ENCODE results near the gene ARRDC1.

ARRDC1 gene

DNA sequence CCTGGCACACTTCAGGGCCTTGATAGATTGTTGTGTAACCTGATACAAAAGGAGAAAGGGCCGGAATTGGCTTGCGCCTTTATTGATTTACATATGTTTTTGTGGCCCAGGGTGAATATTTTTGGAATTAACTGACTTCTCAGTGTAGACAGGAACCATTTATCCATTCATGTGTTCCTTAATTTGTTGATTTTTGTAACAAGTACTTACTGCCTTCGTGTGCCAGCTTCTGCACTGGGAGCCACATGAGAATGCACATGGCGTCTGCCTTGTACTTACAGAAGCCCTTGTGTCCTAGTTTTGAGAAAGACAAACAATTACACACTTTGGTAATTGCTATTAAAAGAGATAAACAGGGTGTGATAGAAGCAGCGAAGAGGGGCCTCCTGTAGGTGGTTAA is 39.7 kb downstream of the ARRDC1 start:
- Histone ChIP-seq H3K9me2 (ENCODE audit: low read depth, low read length) (no peaks in the 10 kb centered on the region), H3K79me2 (ENCODE audit: insufficient read depth, low read length) (peaks cover 84% of the 10 kb centered on the region), H2AFZ (ENCODE audit: low read length) (no peak overlapping the region), H3K4me3 (ENCODE audit: low read depth, low read length, poor library complexity, severe bottlenecking) (no peak overlapping the region), H3F3A (ENCODE audit: insufficient read depth, low read length) (no peaks in the 10 kb centered on the region), H3K9ac (ENCODE audit: low read length) (no peak overlapping the region), H3K36me3 (ENCODE audit: insufficient read depth, low read length) (peaks cover 57% of the 10 kb centered on the region), H3K9me3 (ENCODE audit: low read length) (no peaks in the 10 kb centered on the region), H4K20me1 (ENCODE audit: insufficient read depth, low read length) (no peaks in the 10 kb centered on the region), H3K27ac (ENCODE audit: low read depth, low read length, poor library complexity, severe bottlenecking) (no peak overlapping the region), H3K27me3 (ENCODE audit: insufficient read depth, low read length) (no peaks in the 10 kb centered on the region), H3K4me1 (ENCODE audit: insufficient read depth, low read length, severe bottlenecking) (peaks cover 13% of the 10 kb centered on the region), H3K4me2 (ENCODE audit: low read length) (no peak overlapping the region)
- TF ChIP-seq CTCF (IDR thresholded peaks at IDR 0.05; ENCODE audit: low read length) (no peak), EZH2 (IDR thresholded peaks at IDR 0.05; ENCODE audit: borderline replicate concordance, low read length) (no peak)

DNA sequence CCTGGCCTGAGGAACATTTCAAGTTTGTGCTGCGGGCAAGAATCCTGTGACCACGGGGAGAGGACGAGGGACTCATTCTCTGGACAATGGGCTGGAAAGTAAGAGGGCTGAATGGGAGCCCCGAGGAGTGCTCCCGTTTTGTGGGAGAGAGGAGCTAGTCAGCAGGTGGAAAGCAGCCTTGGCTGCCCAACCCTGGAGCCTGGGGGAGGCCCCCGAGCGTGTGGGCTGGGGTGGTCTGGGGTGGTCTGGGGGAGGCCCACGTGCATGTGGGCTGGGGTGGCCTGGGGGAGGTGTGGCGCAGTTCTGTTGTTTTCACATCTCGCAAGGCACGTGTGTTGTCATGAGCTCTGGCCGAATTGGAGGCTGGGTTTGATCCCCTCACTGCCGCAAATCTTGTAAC is 40.9 kb downstream of the ARRDC1 start:
- H3F3A ChIP-seq (ENCODE audit: insufficient read depth, low read length): no peaks in the 10 kb centered on the region
- H4K20me1 ChIP-seq (ENCODE audit: insufficient read depth, low read length): no peaks in the 10 kb centered on the region
- H3K27me3 ChIP-seq (ENCODE audit: insufficient read depth, low read length): no peaks in the 10 kb centered on the region
- H3K27ac ChIP-seq (ENCODE audit: low read depth, low read length, poor library complexity, severe bottlenecking): no peak overlapping the region
- peaks cover 80% of the 10 kb centered on the region for H3K79me2 ChIP-seq (ENCODE audit: insufficient read depth, low read length)
- TF ChIP-seq CTCF (IDR thresholded peaks at IDR 0.05; ENCODE audit: low read length): no peak
- TF ChIP-seq EZH2 (IDR thresholded peaks at IDR 0.05; ENCODE audit: borderline replicate concordance, low read length): no peak
- H2AFZ ChIP-seq (ENCODE audit: low read length): no peak overlapping the region
- no peaks in the 10 kb centered on the region for H3K9me2 ChIP-seq (ENCODE audit: low read depth, low read length)
- peaks cover 61% of the 10 kb centered on the region for H3K36me3 ChIP-seq (ENCODE audit: insufficient read depth, low read length)
- H3K4me2 ChIP-seq (ENCODE audit: low read length): no peak overlapping the region
- H3K9me3 ChIP-seq (ENCODE audit: low read length): no peaks in the 10 kb centered on the region
- H3K9ac ChIP-seq (ENCODE audit: low read length): no peak overlapping the region
- H3K4me3 ChIP-seq (ENCODE audit: low read depth, low read length, poor library complexity, severe bottlenecking): no peak overlapping the region
- peaks cover 20% of the 10 kb centered on the region for H3K4me1 ChIP-seq (ENCODE audit: insufficient read depth, low read length, severe bottlenecking)

GRCh38 chr9:137647096-137647714 is 41.7 kb downstream of the ARRDC1 start:
- TF ChIP-seq EZH2 (IDR thresholded peaks at IDR 0.05; ENCODE audit: borderline replicate concordance, low read length) (no peak), CTCF (IDR thresholded peaks at IDR 0.05; ENCODE audit: low read length) (no peak)
- peaks cover 73% of the 10 kb centered on the region for H3K79me2 ChIP-seq (ENCODE audit: insufficient read depth, low read length)
- no peak overlapping the region for H2AFZ ChIP-seq (ENCODE audit: low read length)
- H3F3A ChIP-seq (ENCODE audit: insufficient read depth, low read length): no peaks in the 10 kb centered on the region
- H3K9ac ChIP-seq (ENCODE audit: low read length): no peak overlapping the region
- peaks cover 20% of the 10 kb centered on the region for H3K4me1 ChIP-seq (ENCODE audit: insufficient read depth, low read length, severe bottlenecking)
- H3K36me3 ChIP-seq (ENCODE audit: insufficient read depth, low read length): peaks cover 65% of the 10 kb centered on the region
- H3K9me2 ChIP-seq (ENCODE audit: low read depth, low read length): no peaks in the 10 kb centered on the region
- H3K9me3 ChIP-seq (ENCODE audit: low read length): no peaks in the 10 kb centered on the region
- no peaks in the 10 kb centered on the region for H4K20me1 ChIP-seq (ENCODE audit: insufficient read depth, low read length)
- no peaks in the 10 kb centered on the region for H3K27me3 ChIP-seq (ENCODE audit: insufficient read depth, low read length)
- H3K4me2 ChIP-seq (ENCODE audit: low read length): no peak overlapping the region
- no peak overlapping the region for H3K27ac ChIP-seq (ENCODE audit: low read depth, low read length, poor library complexity, severe bottlenecking)
- H3K4me3 ChIP-seq (ENCODE audit: low read depth, low read length, poor library complexity, severe bottlenecking): no peak overlapping the region
